ENCODE results near the gene SDCCAG8.

The SDCCAG8 gene

DNA sequence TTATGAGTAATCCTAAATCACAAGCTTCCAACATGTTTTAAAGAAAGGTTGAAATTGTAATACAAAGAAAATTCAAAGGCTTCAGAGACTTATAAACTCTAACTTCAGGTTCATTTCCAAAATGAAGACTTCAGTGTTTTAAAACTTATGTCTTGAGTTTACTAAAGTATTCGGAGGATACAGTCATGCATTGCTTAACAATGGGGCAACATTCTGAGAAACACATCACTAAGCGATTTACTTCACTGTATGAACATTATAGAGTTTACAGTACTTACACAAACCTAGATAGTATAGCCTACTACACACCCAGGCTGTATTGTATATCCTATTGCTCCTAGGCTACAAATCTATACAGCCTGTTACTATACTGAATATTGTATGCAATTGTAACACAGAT is 39.1 kb upstream of the SDCCAG8 start:
- H3K4me3 ChIP-seq (ENCODE audit: low read length): no peak overlapping the region
- peaks cover 44% of the 10 kb centered on the region for H3K36me3 ChIP-seq (replicated peaks; ENCODE audit: low read depth, low read length)
- H3K4me2 ChIP-seq (ENCODE audit: low read length): no peak overlapping the region
- H4K20me1 ChIP-seq (ENCODE audit: insufficient read depth, low read length): peaks cover 28% of the 10 kb centered on the region; the same call in 1 of the 2 replicates
- no peaks in the 10 kb centered on the region for H3K27me3 ChIP-seq (ENCODE audit: low read depth, low read length)
- H3K9me3 ChIP-seq (ENCODE audit: insufficient read depth, low read length): no peaks in the 10 kb centered on the region
- no peak overlapping the region for H3K27ac ChIP-seq (ENCODE audit: low read length)
- H3K4me1 ChIP-seq (ENCODE audit: low read length): peaks cover 6% of the 10 kb centered on the region
- no peak for TF ChIP-seq EZH2phosphoT487 (IDR thresholded peaks at IDR 0.05; ENCODE audit: low read depth)
- TF ChIP-seq, protein P1, sequence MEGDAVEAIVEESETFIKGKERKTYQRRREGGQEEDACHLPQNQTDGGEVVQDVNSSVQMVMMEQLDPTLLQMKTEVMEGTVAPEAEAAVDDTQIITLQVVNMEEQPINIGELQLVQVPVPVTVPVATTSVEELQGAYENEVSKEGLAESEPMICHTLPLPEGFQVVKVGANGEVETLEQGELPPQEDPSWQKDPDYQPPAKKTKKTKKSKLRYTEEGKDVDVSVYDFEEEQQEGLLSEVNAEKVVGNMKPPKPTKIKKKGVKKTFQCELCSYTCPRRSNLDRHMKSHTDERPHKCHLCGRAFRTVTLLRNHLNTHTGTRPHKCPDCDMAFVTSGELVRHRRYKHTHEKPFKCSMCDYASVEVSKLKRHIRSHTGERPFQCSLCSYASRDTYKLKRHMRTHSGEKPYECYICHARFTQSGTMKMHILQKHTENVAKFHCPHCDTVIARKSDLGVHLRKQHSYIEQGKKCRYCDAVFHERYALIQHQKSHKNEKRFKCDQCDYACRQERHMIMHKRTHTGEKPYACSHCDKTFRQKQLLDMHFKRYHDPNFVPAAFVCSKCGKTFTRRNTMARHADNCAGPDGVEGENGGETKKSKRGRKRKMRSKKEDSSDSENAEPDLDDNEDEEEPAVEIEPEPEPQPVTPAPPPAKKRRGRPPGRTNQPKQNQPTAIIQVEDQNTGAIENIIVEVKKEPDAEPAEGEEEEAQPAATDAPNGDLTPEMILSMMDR (IDR thresholded peaks at IDR 0.05; ENCODE audit: low read depth, low read length): no peak
- no peak overlapping the region for H3K9ac ChIP-seq (ENCODE audit: low read length)
- H2AFZ ChIP-seq (ENCODE audit: low read depth, low read length): no peak overlapping the region
- peaks cover 7% of the 10 kb centered on the region; the same call in 1 of the 2 replicates for H3K79me2 ChIP-seq (ENCODE audit: low read length)

DNA sequence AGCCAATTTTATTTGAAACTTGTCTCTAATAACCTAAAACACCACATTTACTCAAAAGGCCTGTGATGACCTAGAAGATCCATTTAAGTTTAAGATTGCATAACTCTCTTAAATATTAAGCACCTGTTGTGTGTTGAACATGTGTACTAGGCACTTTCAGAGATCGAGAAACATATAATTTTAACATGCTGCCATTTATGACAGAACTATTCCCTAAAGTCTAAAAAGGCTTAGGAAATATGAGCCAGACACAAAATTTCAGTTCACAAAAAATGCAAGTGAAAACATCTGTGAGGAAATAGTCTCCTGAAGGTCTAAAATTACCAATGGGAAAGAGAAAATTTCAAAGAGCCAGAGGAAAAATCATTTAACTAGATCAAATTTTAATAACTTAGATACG is 38.5 kb upstream of the SDCCAG8 start:
- H3K27ac ChIP-seq (ENCODE audit: low read length): no peak overlapping the region
- no peaks in the 10 kb centered on the region for H3K9me3 ChIP-seq (ENCODE audit: insufficient read depth, low read length)
- H3K9ac ChIP-seq (ENCODE audit: low read length): no peak overlapping the region
- H3K4me2 ChIP-seq (ENCODE audit: low read length): no peak overlapping the region
- peaks cover 7% of the 10 kb centered on the region; the same call in 1 of the 2 replicates for H3K79me2 ChIP-seq (ENCODE audit: low read length)
- no peak overlapping the region for H3K4me3 ChIP-seq (ENCODE audit: low read length)
- H3K36me3 ChIP-seq (replicated peaks; ENCODE audit: low read depth, low read length): peaks cover 48% of the 10 kb centered on the region
- H2AFZ ChIP-seq (ENCODE audit: low read depth, low read length): no peak overlapping the region
- no peak for TF ChIP-seq EZH2phosphoT487 (IDR thresholded peaks at IDR 0.05; ENCODE audit: low read depth)
- TF ChIP-seq, protein P1 (IDR thresholded peaks at IDR 0.05; ENCODE audit: low read depth, low read length): no peak
- peaks cover 28% of the 10 kb centered on the region; the same call in 1 of the 2 replicates for H4K20me1 ChIP-seq (ENCODE audit: insufficient read depth, low read length)
- no peaks in the 10 kb centered on the region for H3K27me3 ChIP-seq (ENCODE audit: low read depth, low read length)
- H3K4me1 ChIP-seq (ENCODE audit: low read length): peaks cover 6% of the 10 kb centered on the region

DNA sequence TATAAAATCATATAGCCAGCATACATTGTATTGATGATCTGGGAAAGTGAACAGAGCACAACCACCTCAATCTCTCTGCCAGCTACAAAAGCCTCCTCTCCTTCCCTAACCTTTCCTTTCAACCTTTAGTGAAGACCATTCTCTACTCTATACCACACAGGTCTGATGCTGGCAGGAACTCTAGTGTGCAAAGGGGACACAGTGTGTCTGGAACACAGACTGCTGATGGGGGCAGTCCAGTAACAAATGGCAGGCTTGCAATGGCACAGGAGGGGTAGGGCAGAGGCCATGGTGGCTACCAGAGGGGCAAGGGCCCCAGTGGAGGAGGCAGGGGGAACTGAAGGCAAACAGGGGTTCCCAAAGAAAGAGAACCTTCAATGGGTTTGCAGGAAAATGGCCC is 37.8 kb upstream of the SDCCAG8 start:
- peaks cover 4% of the 10 kb centered on the region; the same call in 1 of the 2 replicates for H3K79me2 ChIP-seq (ENCODE audit: low read length)
- no peak overlapping the region for H2AFZ ChIP-seq (ENCODE audit: low read depth, low read length)
- H3K36me3 ChIP-seq (replicated peaks; ENCODE audit: low read depth, low read length): peaks cover 55% of the 10 kb centered on the region
- H3K27ac ChIP-seq (ENCODE audit: low read length): no peak overlapping the region
- peaks cover 28% of the 10 kb centered on the region; the same call in 1 of the 2 replicates for H4K20me1 ChIP-seq (ENCODE audit: insufficient read depth, low read length)
- TF ChIP-seq EZH2phosphoT487 (IDR thresholded peaks at IDR 0.05; ENCODE audit: low read depth): no peak
- TF ChIP-seq, protein P1 (IDR thresholded peaks at IDR 0.05; ENCODE audit: low read depth, low read length): no peak
- H3K9me3 ChIP-seq (ENCODE audit: insufficient read depth, low read length): no peaks in the 10 kb centered on the region
- H3K4me1 ChIP-seq (ENCODE audit: low read length): peaks cover 6% of the 10 kb centered on the region
- no peak overlapping the region for H3K4me2 ChIP-seq (ENCODE audit: low read length)
- H3K9ac ChIP-seq (ENCODE audit: low read length): no peak overlapping the region
- no peaks in the 10 kb centered on the region for H3K27me3 ChIP-seq (ENCODE audit: low read depth, low read length)
- no peak overlapping the region for H3K4me3 ChIP-seq (ENCODE audit: low read length)

DNA sequence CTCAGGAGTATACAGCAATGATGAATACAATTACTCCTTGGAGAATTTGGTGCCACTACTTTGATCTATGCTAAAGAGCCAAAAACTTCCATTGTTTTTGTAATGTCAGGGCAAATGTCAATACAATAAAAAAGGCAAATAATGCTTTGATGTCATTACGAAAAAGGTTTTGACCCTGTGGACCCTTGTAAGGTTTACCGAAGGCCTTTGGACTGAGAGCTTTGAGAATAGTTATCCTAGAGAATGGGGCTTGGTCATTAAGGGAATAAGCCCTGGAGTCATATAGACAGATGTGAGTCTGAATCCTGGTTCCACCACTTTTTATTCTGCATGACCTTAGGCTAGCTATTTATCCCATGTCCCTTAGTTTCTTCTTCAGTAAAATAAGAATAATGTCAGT is 28.2 kb upstream of the SDCCAG8 start:
- Histone ChIP-seq H3K4me2 (ENCODE audit: low read length) (no peak overlapping the region), H3K9ac (ENCODE audit: low read length) (no peak overlapping the region), H3K4me1 (ENCODE audit: low read length) (no peaks in the 10 kb centered on the region), H3K4me3 (ENCODE audit: low read length) (no peak overlapping the region), H3K9me3 (ENCODE audit: insufficient read depth, low read length) (peaks cover 19% of the 10 kb centered on the region; the same call in 1 of the 2 replicates), H2AFZ (ENCODE audit: low read depth, low read length) (no peak overlapping the region), H3K36me3 (replicated peaks; ENCODE audit: low read depth, low read length) (peaks cover 63% of the 10 kb centered on the region), H3K79me2 (ENCODE audit: low read length) (peaks cover 64% of the 10 kb centered on the region), H3K27ac (ENCODE audit: low read length) (no peak overlapping the region), H3K27me3 (ENCODE audit: low read depth, low read length) (no peaks in the 10 kb centered on the region), H4K20me1 (ENCODE audit: insufficient read depth, low read length) (peaks cover 28% of the 10 kb centered on the region)
- TF ChIP-seq, protein P1 (IDR thresholded peaks at IDR 0.05; ENCODE audit: low read depth, low read length): no peak
- no peak for TF ChIP-seq EZH2phosphoT487 (IDR thresholded peaks at IDR 0.05; ENCODE audit: low read depth)
